ENCODE data around the gene PRKAA1. TPM values are rescaled to one million over a fixed set of nuclear protein-coding genes. Genes with fewer than 3 reads are reported as not detected.

Gene PRKAA1
- total RNA-seq, 1 experiment from 2014 or later: 53.0 TPM

- H3K4me3 ChIP-seq (ENCODE audit: low read length): peak within 1 kb of the TSS; percentile 78
- no peaks in the 10 kb centered on the region for H3K9me2 ChIP-seq (replicated peaks; ENCODE audit: insufficient read depth, low read length)
- peak; percentile 99 for DNase-seq
- H3K4me2 ChIP-seq (ENCODE audit: low read depth, low read length, poor library complexity, severe bottlenecking): peak within 1 kb of the TSS; percentile 88
- H3K27ac ChIP-seq (ENCODE audit: low read length): peak within 1 kb of the TSS; percentile 78
- H4K20me1 ChIP-seq (ENCODE audit: insufficient read depth, low read depth, low read length): peaks cover 38% of the 10 kb centered on the region
- H3K36me3 ChIP-seq (ENCODE audit: insufficient read depth, low read length): peaks cover 47% of the 10 kb centered on the region
- H3K9ac ChIP-seq (ENCODE audit: low read length): peak within 1 kb of the TSS; percentile 89
- H3K4me1 ChIP-seq (ENCODE audit: low read length): peaks cover 35% of the 10 kb centered on the region
- H3K27me3 ChIP-seq (ENCODE audit: low read length): no peaks in the 10 kb centered on the region
- H3K79me2 ChIP-seq (ENCODE audit: low read length): peaks cover 37% of the 10 kb centered on the region
- no peaks in the 10 kb centered on the region for H3K9me3 ChIP-seq (ENCODE audit: low read length)
- peak within 1 kb of the TSS; percentile 83; the same call in 1 of the 2 replicates for H2AFZ ChIP-seq (ENCODE audit: low read length)
Observed at GRCh38 chr5:40834849-40835787, 36.9 kb upstream of the PRKAA1 start, which contains the start of gene RPL37. TSS of gene RPL37 (minus strand) at chr5:40835222. CDS start at chr5:40835185, 37 bp downstream.

GRCh38 chr5:40834391-40834848, 36.2 kb upstream of the PRKAA1 start:
- Histone ChIP-seq H3K79me2 (ENCODE audit: low read length) (peaks cover 37% of the 10 kb centered on the region), H3K4me3 (ENCODE audit: low read length) (peak overlapping the region; percentile 78), H3K27me3 (ENCODE audit: low read length) (no peaks in the 10 kb centered on the region), H3K27ac (ENCODE audit: low read length) (peak overlapping the region; percentile 78), H3K4me2 (ENCODE audit: low read depth, low read length, poor library complexity, severe bottlenecking) (peak overlapping the region; percentile 88), H2AFZ (ENCODE audit: low read length) (no peak overlapping the region), H3K9me3 (ENCODE audit: low read length) (no peaks in the 10 kb centered on the region), H3K36me3 (ENCODE audit: insufficient read depth, low read length) (peaks cover 51% of the 10 kb centered on the region), H4K20me1 (ENCODE audit: insufficient read depth, low read depth, low read length) (peaks cover 42% of the 10 kb centered on the region), H3K9me2 (replicated peaks; ENCODE audit: insufficient read depth, low read length) (no peaks in the 10 kb centered on the region), H3K4me1 (ENCODE audit: low read length) (peaks cover 35% of the 10 kb centered on the region), H3K9ac (ENCODE audit: low read length) (peak overlapping the region; percentile 89)
- DNase-seq: peak; percentile 62

DNA sequence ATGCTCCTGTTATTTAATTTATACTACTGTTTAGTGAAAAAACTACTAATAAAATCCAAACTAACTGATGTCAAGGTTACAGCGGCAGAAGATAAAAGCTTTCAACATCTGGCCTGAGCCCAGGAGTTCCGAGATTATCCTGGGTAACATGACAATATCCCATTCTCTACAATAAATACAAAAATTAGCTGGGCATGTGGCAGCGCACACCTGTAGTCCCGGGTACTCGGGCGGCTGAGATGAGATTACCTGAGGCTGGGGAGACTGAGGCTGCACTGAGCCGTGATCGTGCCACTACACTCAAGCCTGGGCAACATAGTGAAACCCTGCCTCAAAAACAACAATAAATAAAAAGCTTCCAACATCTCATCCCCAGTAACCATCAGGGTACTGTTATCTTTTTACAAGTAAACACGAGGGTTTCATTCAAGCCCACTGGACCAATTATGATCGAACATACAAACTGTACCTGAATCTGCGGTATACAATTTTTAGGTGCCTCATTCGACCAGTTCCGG, 35.6 kb upstream of the PRKAA1 start:
- Histone ChIP-seq H3K4me3 (ENCODE audit: low read length) (peak overlapping the region; percentile 78), H3K27ac (ENCODE audit: low read length) (peak overlapping the region; percentile 78), H3K27me3 (ENCODE audit: low read length) (no peaks in the 10 kb centered on the region), H3K9me2 (replicated peaks; ENCODE audit: insufficient read depth, low read length) (no peaks in the 10 kb centered on the region), H3K36me3 (ENCODE audit: insufficient read depth, low read length) (peaks cover 57% of the 10 kb centered on the region), H3K4me1 (ENCODE audit: low read length) (peaks cover 35% of the 10 kb centered on the region), H3K9me3 (ENCODE audit: low read length) (no peaks in the 10 kb centered on the region), H4K20me1 (ENCODE audit: insufficient read depth, low read depth, low read length) (peaks cover 48% of the 10 kb centered on the region), H2AFZ (ENCODE audit: low read length) (no peak overlapping the region), H3K4me2 (ENCODE audit: low read depth, low read length, poor library complexity, severe bottlenecking) (peak overlapping the region; percentile 88), H3K9ac (ENCODE audit: low read length) (peak overlapping the region; percentile 89), H3K79me2 (ENCODE audit: low read length) (peaks cover 37% of the 10 kb centered on the region)
- no peak for DNase-seq

DNA sequence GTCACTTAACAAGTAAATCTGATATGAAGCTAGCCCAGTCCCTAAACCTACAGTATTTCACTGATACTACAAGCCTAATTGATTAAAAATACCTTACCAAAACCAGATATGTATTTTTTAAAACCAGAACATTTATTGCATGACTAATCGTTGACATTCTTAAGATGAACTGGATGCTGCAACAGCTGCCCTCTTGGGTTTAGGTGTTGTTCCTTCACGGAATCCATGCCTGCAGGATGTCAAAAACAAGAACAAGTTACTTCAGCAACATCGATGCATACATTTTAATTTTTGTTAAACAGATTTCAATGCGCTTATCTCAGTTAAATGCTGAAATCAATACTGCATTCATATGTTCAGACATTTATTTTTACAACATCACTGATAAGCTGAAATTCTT, 34.2 kb upstream of the PRKAA1 start:
- Histone ChIP-seq H3K4me3 (ENCODE audit: low read length) (no peak overlapping the region), H3K4me2 (ENCODE audit: low read depth, low read length, poor library complexity, severe bottlenecking) (peak overlapping the region; percentile 88), H3K27ac (ENCODE audit: low read length) (no peak overlapping the region), H2AFZ (ENCODE audit: low read length) (no peak overlapping the region), H3K36me3 (ENCODE audit: insufficient read depth, low read length) (peaks cover 72% of the 10 kb centered on the region), H3K4me1 (ENCODE audit: low read length) (peaks cover 35% of the 10 kb centered on the region), H3K9me2 (replicated peaks; ENCODE audit: insufficient read depth, low read length) (no peaks in the 10 kb centered on the region), H3K79me2 (ENCODE audit: low read length) (peaks cover 37% of the 10 kb centered on the region), H3K9ac (ENCODE audit: low read length) (no peak overlapping the region), H3K9me3 (ENCODE audit: low read length) (no peaks in the 10 kb centered on the region), H4K20me1 (ENCODE audit: insufficient read depth, low read depth, low read length) (peaks cover 59% of the 10 kb centered on the region), H3K27me3 (ENCODE audit: low read length) (no peaks in the 10 kb centered on the region)
- no peak for DNase-seq

DNA sequence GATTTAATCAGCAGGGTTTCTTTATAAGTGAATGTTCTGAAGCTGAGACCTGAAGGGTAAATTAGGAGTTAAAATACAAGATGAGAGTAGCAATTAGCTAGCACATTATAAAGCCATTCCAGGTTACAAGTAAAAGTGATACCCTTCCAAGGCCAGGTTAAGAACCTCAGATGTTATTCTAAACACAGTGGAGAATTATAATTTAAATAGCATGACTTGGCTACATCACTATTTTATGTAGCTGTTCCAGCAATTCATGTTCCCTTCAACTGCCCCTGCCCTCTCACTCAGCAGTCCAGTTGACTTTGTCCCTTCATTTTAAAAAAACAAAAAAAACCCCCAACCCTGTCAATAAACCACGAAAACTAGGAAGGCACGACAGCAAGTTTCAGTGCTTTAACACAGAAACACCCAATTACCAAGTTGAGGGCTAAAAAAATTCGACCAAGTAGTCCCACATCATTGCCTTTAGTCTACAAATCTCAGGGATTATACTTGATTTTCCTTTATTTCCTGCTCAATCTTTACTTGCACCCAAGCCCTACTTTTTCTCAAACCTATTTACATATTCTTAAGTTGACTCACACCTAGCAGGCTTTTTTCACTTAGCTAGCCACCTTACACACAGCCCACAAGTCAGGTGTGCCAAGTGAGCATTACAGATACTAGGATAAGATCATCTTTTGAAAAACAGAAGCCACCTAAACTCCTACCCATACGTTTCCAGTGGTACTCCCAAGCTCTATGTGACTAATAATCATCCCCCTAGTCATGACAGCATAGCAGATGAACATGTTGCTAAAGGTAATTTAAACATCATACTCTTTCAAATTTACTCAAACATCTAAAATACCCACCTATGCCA, 33.4 kb upstream of the PRKAA1 start:
- Histone ChIP-seq H2AFZ (ENCODE audit: low read length) (no peak overlapping the region), H3K9me3 (ENCODE audit: low read length) (no peaks in the 10 kb centered on the region), H3K9ac (ENCODE audit: low read length) (no peak overlapping the region), H3K4me3 (ENCODE audit: low read length) (no peak overlapping the region), H3K9me2 (replicated peaks; ENCODE audit: insufficient read depth, low read length) (no peaks in the 10 kb centered on the region), H4K20me1 (ENCODE audit: insufficient read depth, low read depth, low read length) (peaks cover 66% of the 10 kb centered on the region), H3K79me2 (ENCODE audit: low read length) (peaks cover 37% of the 10 kb centered on the region), H3K27me3 (ENCODE audit: low read length) (no peaks in the 10 kb centered on the region), H3K4me1 (ENCODE audit: low read length) (peaks cover 35% of the 10 kb centered on the region), H3K4me2 (ENCODE audit: low read depth, low read length, poor library complexity, severe bottlenecking) (no peak overlapping the region), H3K27ac (ENCODE audit: low read length) (no peak overlapping the region), H3K36me3 (ENCODE audit: insufficient read depth, low read length) (peaks cover 77% of the 10 kb centered on the region)
- DNase-seq: no peak

DNA sequence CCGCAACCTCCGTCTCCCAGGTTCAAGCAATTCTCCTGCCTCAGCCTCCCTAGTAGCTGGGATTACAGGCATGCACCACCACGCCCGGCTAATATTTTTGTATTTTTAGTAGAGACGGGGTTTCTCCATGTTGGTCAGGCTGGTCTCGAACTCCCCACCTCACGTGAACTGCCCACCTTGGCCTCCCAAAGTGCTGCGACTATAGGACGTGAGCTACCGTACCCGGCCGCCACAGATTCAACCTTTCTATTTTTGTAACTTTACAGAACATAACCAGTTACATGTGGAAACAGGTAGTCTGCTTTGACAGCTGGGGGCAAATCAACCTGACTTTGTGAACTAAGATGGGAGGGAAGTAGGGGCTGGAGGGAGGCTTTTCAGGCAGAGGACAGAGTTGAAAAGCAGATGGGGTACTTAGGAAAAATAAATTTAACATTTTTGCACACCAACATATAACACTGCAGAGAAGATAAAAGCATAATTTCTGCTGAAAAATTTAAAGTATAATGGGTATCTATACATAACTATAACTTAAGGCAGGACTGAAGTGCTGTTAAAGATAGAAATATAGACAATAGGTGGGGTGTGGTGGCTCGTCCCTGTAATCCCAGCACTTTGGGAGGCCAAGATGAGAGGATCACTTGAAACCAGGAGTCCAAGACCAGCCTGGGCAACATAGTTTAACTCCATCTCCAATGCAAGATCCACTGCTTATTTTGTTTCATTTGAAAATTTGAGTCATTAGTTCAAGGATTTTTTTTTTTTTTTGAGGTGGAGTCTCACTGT, 31.8 kb upstream of the PRKAA1 start:
- Histone ChIP-seq H3K36me3 (ENCODE audit: insufficient read depth, low read length) (peaks cover 81% of the 10 kb centered on the region), H3K9ac (ENCODE audit: low read length) (no peak overlapping the region), H3K27me3 (ENCODE audit: low read length) (no peaks in the 10 kb centered on the region), H2AFZ (ENCODE audit: low read length) (no peak overlapping the region), H3K79me2 (ENCODE audit: low read length) (peaks cover 36% of the 10 kb centered on the region), H4K20me1 (ENCODE audit: insufficient read depth, low read depth, low read length) (peaks cover 66% of the 10 kb centered on the region), H3K4me1 (ENCODE audit: low read length) (peaks cover 25% of the 10 kb centered on the region), H3K4me2 (ENCODE audit: low read depth, low read length, poor library complexity, severe bottlenecking) (no peak overlapping the region), H3K4me3 (ENCODE audit: low read length) (no peak overlapping the region), H3K9me2 (replicated peaks; ENCODE audit: insufficient read depth, low read length) (no peaks in the 10 kb centered on the region), H3K27ac (ENCODE audit: low read length) (no peak overlapping the region), H3K9me3 (ENCODE audit: low read length) (no peaks in the 10 kb centered on the region)
- no peak for DNase-seq

- Histone ChIP-seq H3K27ac (ENCODE audit: low read length) (no peak overlapping the region), H3K4me1 (ENCODE audit: low read length) (peaks cover 24% of the 10 kb centered on the region), H3K9me3 (ENCODE audit: low read length) (no peaks in the 10 kb centered on the region), H3K9ac (ENCODE audit: low read length) (no peak overlapping the region), H3K4me2 (ENCODE audit: low read depth, low read length, poor library complexity, severe bottlenecking) (no peak overlapping the region), H3K27me3 (ENCODE audit: low read length) (no peaks in the 10 kb centered on the region), H3K4me3 (ENCODE audit: low read length) (no peak overlapping the region), H3K36me3 (ENCODE audit: insufficient read depth, low read length) (peaks cover 73% of the 10 kb centered on the region), H3K9me2 (replicated peaks; ENCODE audit: insufficient read depth, low read length) (no peaks in the 10 kb centered on the region), H2AFZ (ENCODE audit: low read length) (no peak overlapping the region), H4K20me1 (ENCODE audit: insufficient read depth, low read depth, low read length) (peaks cover 58% of the 10 kb centered on the region), H3K79me2 (ENCODE audit: low read length) (peaks cover 26% of the 10 kb centered on the region)
- DNase-seq: peak; percentile 57
Observed at GRCh38 chr5:40828690-40829661, 30.8 kb upstream of the PRKAA1 start.
